Heart left ventricle (tissue), 16 donors: ENCODE data around the gene S100A14. TPM values are rescaled to one million over a fixed set of nuclear protein-coding genes. Genes with fewer than 3 reads are reported as not detected.
A peak's percentile ranks its signal among the peaks of the same experiment; 100 is the strongest.

ENCODE experiments used
- ATAC-seq, 4 donors: fragments of 200-7000 bp; cut with Tn5 transposase; one replicate each; pipeline ENCODE4 v1.9.1; 2020 to 2022; ENCODE audit warnings: moderate library complexity in 4 of 4, mild to moderate bottlenecking in 3 of 4, moderate number of reproducible peaks in 1 of 4
- DNase-seq, 5 donors: peaks; one replicate each; pipeline ENCODE4 v3.0.0-alpha.2; 2020
- H3K27ac ChIP-seq, 12 donors: fragments of 200-600 bp; sonication (generic) in 4 of 12; one replicate each; pipeline versions ENCODE4 v1.5.0 to v1.8.0; 2016 to 2022; ENCODE audit warnings: mild to moderate bottlenecking in 2 of 12
- H3K27me3 ChIP-seq, 9 donors: fragments of 200-600 bp; sonication (generic) in 2 of 9; one replicate each; pipeline versions ENCODE4 v1.5.1 to v1.8.0; 2016 to 2022; ENCODE audit warnings: mild to moderate bottlenecking in 3 of 9
- H3K36me3 ChIP-seq, 9 donors: fragments of 200-600 bp; sonication (generic) in 2 of 9; one replicate each; pipeline versions ENCODE4 v1.5.0 to v1.8.0; 2018 to 2022; ENCODE audit warnings: mild to moderate bottlenecking in 2 of 9
- H3K4me1 ChIP-seq, 12 donors: fragments of 200-600 bp; sonication (generic) in 4 of 12; one replicate each; pipeline versions ENCODE4 v1.5.0 to v1.8.0; 2016 to 2022; ENCODE audit warnings: mild to moderate bottlenecking in 3 of 12
- H3K4me3 ChIP-seq, 12 donors: fragments of 200-600 bp; sonication (generic) in 4 of 12; one replicate each; pipeline versions ENCODE4 v1.5.0 to v1.8.0; 2017 to 2022; ENCODE audit warnings: mild to moderate bottlenecking in 9 of 12, moderate library complexity in 4 of 12
- H3K9me3 ChIP-seq, 12 donors: fragments of 200-600 bp; sonication (generic) in 4 of 12; one replicate each; pipeline versions ENCODE4 v1.5.0 to v1.8.0; 2016 to 2022; ENCODE audit warnings: mild to moderate bottlenecking in 1 of 12
- CTCF ChIP-seq, 12 donors: fragments of 200-600 bp; sonication (generic) in 4 of 12; IDR thresholded peaks; one replicate each; pipeline versions ENCODE4 v1.5.0 to v1.8.0; 2018 to 2022; ENCODE audit warnings: antibody characterized with exemption in 12 of 12, mild to moderate bottlenecking in 5 of 12
- POLR2A ChIP-seq, 2 donors: fragments of 450-650 bp; IDR thresholded peaks; one replicate each; pipeline ENCODE4 v1.6.1; 2017; ENCODE audit warnings: antibody characterized with exemption in 2 of 2, mild to moderate bottlenecking in 2 of 2, moderate library complexity in 2 of 2
- WGBS, 4 donors: extraction: QIAGEN DNeasy Blood & Tissue Kit in 2 of 4; methylation state at CpG; one replicate each; pipeline versions ENCODE4 v1.1.5 to v1.1.7; 2013 to 2018; 5-methylcytosine and 5-hydroxymethylcytosine counted together
- intact Hi-C, 10 donors: fragments of 100-400 bp; cut with DNase I; formaldehyde crosslinking; loops; one replicate each; pipeline versions ENCODE4 v1.11.1 to v1.14.2; 2022
- polyA plus RNA-seq, 2 donors: library from polyadenylated mRNA; stranded (reverse); fragments of 200-250 nt; gene quantifications; one replicate each; pipeline ENCODE4 v1.2.3, GENCODE V29; 2013
- total RNA-seq, 9 donors: library from RNA; depleted of rRNA in 2 of 9; stranded (reverse); fragments of >200 nt in 2 of 9; fragmentation: NEBNext Ultra II Directional in 3 of 9; extraction: Animal tissue kit (Norgen Biotek cat#: 25700) in 3 of 9; gene quantifications; one replicate each; pipeline versions ENCODE4 v1.1.0 to v1.2.4, GENCODE V29; 2016 to 2023
- donor health status: ischemic (EF 13 %, LVEDD 7.1; RV severe dilation, severe dysfunction).
- donor health status: healthy with polysubstance abuse.
- donor health status: DM: no; HTN: yes; CAD: no.
- donor health status: DM: no; HTN: no; CAD: no.
- donor health status: ischemic (EF 25% LVEDD 6.9; RV normal size, moderate dysfunction).
- donor health status: ischemic (EF 25% LVEDD 5.7; RV mildly dilated, moderate dysfunction).
- donor health status: healthy.
- donor health status: DM: yes; HTN: yes; CAD: no.
- donor health status: ischemic (EF 35%, LVEDD 5.7; RV mildly dilated, moderate dysfunction).
- donor health status: nonischemic (EF 11% LVEDD 7.7; RV severe dilation, severe dysfunction).
- donor health status: DM: yes; HTN: yes; CAD: no.
- donor health status: PGD.
- donor health status: ischemic (EF 29% LVEDD 5.4; RV normal size, mild dysfunction).
- donor health status: nonischemic (EF 23%, LVEDD 6.1; RV moderate dilation, normal function).

Gene S100A14
- total and polyA plus RNA-seq, 11 donors: 0.79 to 6.1 (median 3.9) TPM; not detected in 1

DNA sequence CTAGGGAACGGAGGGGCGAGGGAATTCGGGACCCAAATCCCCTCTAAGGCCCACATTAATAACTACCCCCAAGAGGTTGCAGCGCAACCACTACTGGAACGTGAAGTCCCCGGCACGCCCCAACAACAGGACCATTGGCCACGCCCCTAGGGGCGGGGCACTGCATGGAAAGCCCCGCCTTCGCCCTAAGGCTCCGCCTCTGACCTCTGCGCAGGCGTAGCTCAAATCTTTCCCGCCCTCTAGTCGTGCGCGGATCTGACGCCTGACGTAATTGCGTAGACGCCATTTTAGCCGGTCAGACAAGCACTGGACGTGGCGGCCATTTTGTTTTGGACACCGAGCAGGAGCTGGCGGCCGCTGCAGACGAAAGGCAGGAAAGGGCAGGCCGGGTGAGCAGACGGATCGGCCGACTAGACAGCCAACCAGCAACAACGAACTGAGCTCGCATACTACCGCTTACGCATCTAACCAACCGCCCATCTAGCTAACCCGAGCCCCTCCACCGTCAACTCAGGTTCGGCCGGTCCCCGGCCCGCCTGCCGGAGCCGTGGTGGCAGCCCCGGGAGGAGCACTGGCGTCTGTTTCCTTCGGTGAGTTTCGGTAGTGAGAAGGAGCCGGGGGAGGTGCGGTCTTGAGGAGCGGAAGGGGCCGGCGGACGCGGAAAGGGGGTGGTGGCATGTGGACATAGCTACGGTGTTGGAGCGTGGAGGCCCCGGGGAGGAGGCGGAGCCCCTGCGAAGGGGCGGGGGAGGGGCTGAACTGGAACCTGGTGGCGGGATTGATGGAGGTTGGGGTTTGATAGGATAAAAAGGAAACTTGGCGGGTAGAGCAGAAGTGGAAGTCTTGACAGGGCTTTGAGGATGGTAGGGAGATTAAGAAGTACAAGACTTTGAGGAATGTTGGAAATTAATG, 17.9 kb upstream of the S100A14 start, which contains the start of gene CHTOP:
TSS of gene CHTOP (plus strand) at position 313 of the 912 bp plus-strand sequence. CDS start 2,523 bp downstream, outside the sequence.
- TF ChIP-seq POLR2A (IDR thresholded peaks at IDR 0.05): peak; percentile 56 to 95
- TF ChIP-seq CTCF (IDR thresholded peaks at IDR 0.05): no peak
- Histone ChIP-seq H3K4me3 (peak within 1 kb of the TSS; percentile 64 to 99 (median 82)), H3K9me3 (no peaks in the 10 kb centered on the region), H3K4me1 (peaks cover 4 to 82% (median 51%) of the 10 kb centered on the region in 12 donors), H3K27me3 (no peaks in the 10 kb centered on the region), H3K27ac (peak within 1 kb of the TSS; percentile 99 to 100 (median 100)), H3K36me3 (peaks cover 0 to 35% (median 31%) of the 10 kb centered on the region in 9 donors)
- ATAC-seq: peak; percentile 90 to 94 (median 93)
- DNase-seq: peak; percentile 97 to 98 (median 98)
- 1 to 2% (median 2%) methylated on average over 56 to 65 of the region's 65 CpGs for WGBS, 4 donors
- intact Hi-C loops: loop anchor here in 4 of 10 donors (5.0 kb wide), 4 partner anchors 33 to 102 kb away; partner anchors contain the start of genes ILF2 (in 3 of the 4) and INTS3 (in 1 of the 4)

DNA sequence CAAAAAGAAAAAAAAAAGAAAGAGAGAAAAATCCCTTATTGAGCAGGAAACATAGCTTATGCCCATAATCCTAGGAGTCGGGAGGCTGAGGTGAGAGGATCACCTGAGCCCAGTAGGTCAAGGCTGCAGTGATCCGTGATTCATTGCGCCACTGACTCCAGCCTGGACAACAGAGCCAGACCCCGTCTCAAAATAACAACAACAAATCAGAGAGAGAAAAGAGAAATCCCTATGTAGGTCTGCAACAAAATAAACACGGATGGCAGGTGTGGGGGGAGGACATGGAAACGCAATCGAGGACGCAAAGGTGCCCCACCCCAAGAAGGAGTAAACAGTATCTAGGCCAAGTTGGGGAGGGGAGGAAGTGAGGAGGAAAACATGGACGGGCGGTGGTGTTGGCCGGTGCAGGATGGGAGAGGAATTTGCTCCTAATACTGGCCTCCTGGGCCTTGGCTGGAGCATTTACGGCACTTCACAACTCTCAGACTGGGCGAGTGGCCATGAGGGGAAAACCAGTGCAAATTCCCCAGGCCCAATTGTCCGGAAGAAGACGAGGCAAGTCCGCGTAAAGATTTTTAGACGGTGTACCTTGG, 17.1 kb upstream of the S100A14 start:
- peak in 3 of 5 donors; percentile 50 to 82 (median 71) for DNase-seq
- H3K27me3 ChIP-seq: no peaks in the 10 kb centered on the region
- WGBS, 4 donors: 35 to 50% (median 37%) methylated on average over 18 of the region's 18 CpGs
- TF ChIP-seq POLR2A (IDR thresholded peaks at IDR 0.05) (no peak), CTCF (IDR thresholded peaks at IDR 0.05) (no peak)
- H3K9me3 ChIP-seq: no peaks in the 10 kb centered on the region
- intact Hi-C loops: loop anchor here in 4 of 10 donors (5.0 kb wide), 4 partner anchors 34 to 101 kb away; partner anchors contain the start of genes ILF2 (in 3 of the 4) and INTS3 (in 1 of the 4)
- peaks cover 4 to 76% (median 48%) of the 10 kb centered on the region in 12 donors for H3K4me1 ChIP-seq
- H3K36me3 ChIP-seq: peaks cover 0 to 28% (median 24%) of the 10 kb centered on the region in 9 donors
- peak; percentile 13 to 29 (median 22) for ATAC-seq
- peak overlapping the region in 10 of 12 donors; percentile 74 to 99 (median 90) for H3K4me3 ChIP-seq
- H3K27ac ChIP-seq: peak overlapping the region; percentile 99 to 100 (median 100)

GRCh38 chr1:153631047-153632022, 15.2 kb upstream of the S100A14 start:
- ATAC-seq (no peak), DNase-seq (no peak)
- H3K36me3 ChIP-seq: peaks cover 0 to 9% (median 4%) of the 10 kb centered on the region in 9 donors
- peak overlapping the region in 10 of 12 donors; percentile 11 to 97 (median 94) for H3K27ac ChIP-seq
- 73 to 81% (median 79%) methylated on average over 10 of the region's 10 CpGs for WGBS, 4 donors
- intact Hi-C loops: loop anchor here in 4 of 10 donors (2.0 to 5.0 kb wide), 5 partner anchors 19 to 99 kb away; partner anchors contain the start of genes ILF2 (in 3 of the 4), INTS3 (in 1 of the 4) and S100A16 (in 1 of the 4)
- no peaks in the 10 kb centered on the region for H3K9me3 ChIP-seq
- TF ChIP-seq CTCF (IDR thresholded peaks at IDR 0.05): no peak
- no peak for TF ChIP-seq POLR2A (IDR thresholded peaks at IDR 0.05)
- H3K4me1 ChIP-seq: peaks cover 4 to 74% (median 47%) of the 10 kb centered on the region in 12 donors
- H3K27me3 ChIP-seq: no peaks in the 10 kb centered on the region
- H3K4me3 ChIP-seq: peak overlapping the region in 6 of 12 donors; percentile 37 to 87 (median 54)
